Bronchial epithelial cell (primary cell): ENCODE data around the gene CLN6. TPM values are rescaled to one million over a fixed set of nuclear protein-coding genes. Genes with fewer than 3 reads are reported as not detected.

ENCODE experiments used
- DNase-seq: peaks from one replicate; pipeline ENCODE4 v3.0.0-alpha.2; 2010; ENCODE audit warnings: low read depth
- FAIRE-seq: peaks from 2 replicates; lab custom pipeline; 2011; peaks lifted over from hg19 to GRCh38; lab: Jason Lieb, UNC
- H3K27me3 ChIP-seq: 2 replicates; pipeline ENCODE4 v1.5.1; 2011; ENCODE audit warnings: low read length; ENCODE audit not compliant: control insufficient read depth, insufficient read depth
- H3K36me3 ChIP-seq: 2 replicates; pipeline ENCODE4 v1.5.1; 2011; ENCODE audit warnings: low read length; ENCODE audit not compliant: control insufficient read depth, insufficient read depth
- H3K4me3 ChIP-seq: 2 replicates; pipeline ENCODE4 v1.5.1; 2011; ENCODE audit warnings: mild to moderate bottlenecking, low read depth, low read length, control low read depth
- total RNA-seq: library from RNA; depleted of rRNA; stranded (reverse); fragments of >200 nt; gene quantifications from 2 replicates; pipeline ENCODE4 v1.2.1, GENCODE V29; 2014
- TF ChIP-seq, protein P1 (sequence below): IDR thresholded peaks from 2 replicates; pipeline ENCODE4 v1.5.1; 2011; ENCODE audit warnings: mild to moderate bottlenecking, moderate library complexity, low read length, control low read depth, inconsistent platforms; ENCODE audit not compliant: insufficient read depth, severe bottlenecking

CLN6 gene
- total RNA-seq, 1 donor from 2014 or later, result 8.2 TPM

DNA sequence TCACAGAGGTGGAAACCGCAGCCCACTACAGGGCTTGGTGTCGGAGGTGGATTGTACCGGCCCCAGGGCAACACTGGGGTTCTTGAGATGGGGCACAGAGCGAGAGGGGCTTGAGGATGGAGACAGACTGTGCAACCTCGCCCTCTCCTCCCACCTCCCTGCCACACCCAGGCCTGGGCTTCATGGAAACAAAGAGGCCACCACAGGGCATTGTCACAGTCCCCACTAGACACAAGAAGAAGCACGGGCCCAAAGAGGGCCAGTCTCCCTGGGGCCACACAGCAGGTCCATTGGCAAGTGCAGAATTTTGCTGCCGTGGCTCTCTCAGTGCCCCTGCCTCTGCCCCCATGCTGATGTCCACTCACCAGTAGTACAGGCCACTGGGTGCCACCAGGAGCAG is 20.3 kb downstream of the CLN6 start:
- DNase-seq, result no peak
- peaks cover 2% of the 10 kb centered on the region for H3K36me3 ChIP-seq
- H3K4me3 ChIP-seq, result no peak overlapping the region
- H3K27me3 ChIP-seq, result no peaks in the 10 kb centered on the region
- TF ChIP-seq, protein P1, sequence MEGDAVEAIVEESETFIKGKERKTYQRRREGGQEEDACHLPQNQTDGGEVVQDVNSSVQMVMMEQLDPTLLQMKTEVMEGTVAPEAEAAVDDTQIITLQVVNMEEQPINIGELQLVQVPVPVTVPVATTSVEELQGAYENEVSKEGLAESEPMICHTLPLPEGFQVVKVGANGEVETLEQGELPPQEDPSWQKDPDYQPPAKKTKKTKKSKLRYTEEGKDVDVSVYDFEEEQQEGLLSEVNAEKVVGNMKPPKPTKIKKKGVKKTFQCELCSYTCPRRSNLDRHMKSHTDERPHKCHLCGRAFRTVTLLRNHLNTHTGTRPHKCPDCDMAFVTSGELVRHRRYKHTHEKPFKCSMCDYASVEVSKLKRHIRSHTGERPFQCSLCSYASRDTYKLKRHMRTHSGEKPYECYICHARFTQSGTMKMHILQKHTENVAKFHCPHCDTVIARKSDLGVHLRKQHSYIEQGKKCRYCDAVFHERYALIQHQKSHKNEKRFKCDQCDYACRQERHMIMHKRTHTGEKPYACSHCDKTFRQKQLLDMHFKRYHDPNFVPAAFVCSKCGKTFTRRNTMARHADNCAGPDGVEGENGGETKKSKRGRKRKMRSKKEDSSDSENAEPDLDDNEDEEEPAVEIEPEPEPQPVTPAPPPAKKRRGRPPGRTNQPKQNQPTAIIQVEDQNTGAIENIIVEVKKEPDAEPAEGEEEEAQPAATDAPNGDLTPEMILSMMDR, result no peak
- no peak for FAIRE-seq

DNA sequence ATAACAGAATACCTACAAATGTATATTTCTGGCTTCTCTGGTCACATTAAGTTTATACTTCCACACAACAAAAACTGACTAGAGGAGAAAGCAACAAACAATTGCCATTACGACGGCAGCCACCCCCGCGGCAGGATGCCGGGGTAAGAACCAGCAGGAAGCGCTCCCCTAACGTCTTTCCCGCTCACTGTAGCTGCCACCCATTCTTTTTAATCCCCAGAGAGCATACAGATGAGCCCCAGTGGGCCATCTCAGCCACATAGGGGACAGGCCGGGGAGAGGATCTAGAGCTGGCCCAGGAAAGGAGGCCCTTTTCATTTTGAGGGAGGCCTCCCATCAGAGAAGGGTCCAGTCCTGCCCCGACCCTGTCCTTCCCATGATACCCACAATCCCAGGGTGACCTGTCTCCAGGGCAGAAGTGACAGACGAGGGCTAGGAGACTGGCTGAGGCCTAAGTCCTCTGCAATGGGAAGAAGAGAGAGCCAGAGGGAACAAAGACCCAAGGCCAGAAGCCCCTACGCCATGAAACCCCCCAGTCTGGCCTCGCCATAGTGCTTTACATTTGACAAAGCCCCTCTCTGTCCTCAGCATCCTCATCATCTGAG is 20.8 kb downstream of the CLN6 start:
- DNase-seq, result no peak
- no peaks in the 10 kb centered on the region for H3K27me3 ChIP-seq
- FAIRE-seq, result peak; percentile 28
- TF ChIP-seq, protein P1, result no peak
- H3K36me3 ChIP-seq, result peaks cover 2% of the 10 kb centered on the region
- H3K4me3 ChIP-seq, result no peak overlapping the region

DNA sequence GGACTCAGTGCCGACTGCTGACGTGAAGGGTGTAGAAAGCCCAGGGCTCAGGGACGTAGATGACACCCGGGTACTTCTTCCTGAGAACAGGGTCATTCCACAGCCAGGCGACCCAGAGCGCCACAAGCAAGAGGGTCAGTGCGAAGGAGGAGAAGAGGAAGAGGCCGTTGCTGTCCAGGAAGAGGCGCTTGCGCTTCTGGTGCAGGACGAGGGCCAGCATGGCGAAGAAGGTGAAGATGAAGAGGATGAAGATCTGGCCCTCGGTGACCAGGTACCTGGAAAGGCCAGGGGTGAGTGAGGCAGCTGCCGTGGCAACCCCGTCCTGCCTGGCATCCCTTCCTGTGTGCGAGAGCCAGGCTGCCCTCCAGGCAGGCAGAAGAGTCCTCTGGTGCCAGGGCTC is 21.4 kb downstream of the CLN6 start:
- TF ChIP-seq, protein P1, result no peak
- no peak for FAIRE-seq
- DNase-seq, result no peak
- H3K36me3 ChIP-seq, result peaks cover 2% of the 10 kb centered on the region
- H3K27me3 ChIP-seq, result no peaks in the 10 kb centered on the region
- H3K4me3 ChIP-seq, result no peak overlapping the region

DNA sequence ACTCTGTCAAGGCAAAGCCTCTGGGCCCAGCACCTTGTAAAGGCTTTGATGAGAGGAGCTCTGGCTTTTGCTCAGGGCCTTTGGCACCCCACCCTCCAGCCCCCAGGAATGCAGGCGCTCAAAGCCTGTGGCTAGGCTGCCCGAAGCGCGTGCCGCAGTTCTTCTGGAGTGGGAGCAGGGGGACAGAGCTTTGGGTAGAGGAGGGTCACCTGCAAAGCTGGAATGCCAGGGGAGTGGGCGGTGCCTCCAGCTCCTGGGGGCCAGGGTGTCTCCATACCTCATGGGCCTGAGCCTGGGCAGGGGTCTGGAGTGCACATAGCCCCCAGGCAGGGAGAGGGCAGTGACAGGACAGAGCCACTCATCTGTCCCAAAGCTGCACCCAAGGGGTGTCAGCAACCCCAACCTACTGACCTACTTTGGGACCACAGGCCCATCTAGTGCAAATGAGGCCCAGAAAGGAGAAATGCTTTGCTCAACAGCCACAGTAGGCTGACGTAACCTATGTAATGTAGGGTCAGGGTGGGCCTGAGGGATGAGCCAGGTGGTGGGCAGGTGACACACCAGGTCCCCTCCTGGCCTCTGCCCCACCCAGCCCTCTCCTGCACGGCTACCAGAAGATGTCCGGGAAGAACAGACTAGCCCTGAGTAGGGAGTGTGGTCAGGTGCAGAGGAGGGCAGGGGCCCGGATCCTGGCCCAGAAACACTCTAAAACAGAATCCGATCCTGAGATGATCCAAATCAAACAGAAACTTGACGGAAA is 22.2 kb downstream of the CLN6 start:
- no peak for DNase-seq
- no peak for FAIRE-seq
- TF ChIP-seq, protein P1, result no peak
- H3K27me3 ChIP-seq, result no peaks in the 10 kb centered on the region
- H3K36me3 ChIP-seq, result peaks cover 2% of the 10 kb centered on the region
- H3K4me3 ChIP-seq, result no peak overlapping the region

DNA sequence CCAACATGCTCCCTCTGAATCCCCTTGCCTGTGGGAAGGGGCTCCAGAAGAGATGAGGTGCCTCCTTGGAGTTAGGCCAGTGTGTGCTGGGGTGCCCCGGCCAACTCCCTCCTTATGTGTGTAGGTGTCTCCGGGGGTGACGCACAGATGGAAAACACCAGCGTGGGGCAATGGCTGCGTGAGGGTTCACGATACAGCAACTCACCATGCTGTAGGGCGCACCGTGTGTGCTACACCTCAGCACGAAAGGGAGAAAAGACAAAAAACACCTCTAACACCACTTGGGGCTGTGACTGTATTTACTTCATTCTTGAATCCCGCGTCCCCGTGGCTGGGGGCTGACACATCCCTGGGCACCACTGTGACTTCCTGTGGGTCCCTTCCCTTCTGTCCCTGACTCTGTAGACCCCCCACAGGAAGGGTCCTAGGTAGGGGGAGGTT is 22.8 kb downstream of the CLN6 start:
- peaks cover 2% of the 10 kb centered on the region for H3K36me3 ChIP-seq
- H3K4me3 ChIP-seq, result no peak overlapping the region
- FAIRE-seq, result no peak
- DNase-seq, result no peak
- TF ChIP-seq, protein P1, result no peak
- no peaks in the 10 kb centered on the region for H3K27me3 ChIP-seq
